NCI-H2107 treated with DMSO at 0.1 percent for 48 hours (cell line): ENCODE measurements around the gene COA7.

Experiments
- DNase-seq: peaks from one replicate; lab custom pipeline; 2025; ENCODE audit not compliant: unreplicated experiment; lab: John Stamatoyannopoulos, UW

The COA7 gene

GRCh38 chr1:52673513-52673912, 24.6 kb downstream of the COA7 start:
- no peak for DNase-seq

- no peak for DNase-seq
Observed at GRCh38 chr1:52672946-52673345, 25.2 kb downstream of the COA7 start.

GRCh38 chr1:52670604-52671003, 27.5 kb downstream of the COA7 start:
- DNase-seq = no peak

- no peak for DNase-seq
Observed at GRCh38 chr1:52669696-52670095, 28.5 kb downstream of the COA7 start.

- DNase-seq = no peak
Observed at GRCh38 chr1:52668711-52669110, 29.4 kb downstream of the COA7 start.

- no peak for DNase-seq
Observed at GRCh38 chr1:52667984-52668383, 30.2 kb downstream of the COA7 start.

GRCh38 chr1:52667290-52667689, 30.9 kb downstream of the COA7 start:
- DNase-seq = no peak

GRCh38 chr1:52665006-52665941, 32.9 kb downstream of the COA7 start:
- DNase-seq = no peak

- no peak for DNase-seq
Observed at GRCh38 chr1:52663716-52664115, 34.4 kb downstream of the COA7 start.

- no peak for DNase-seq
Observed at GRCh38 chr1:52662645-52663313, 35.4 kb downstream of the COA7 start.

GRCh38 chr1:52660807-52661206, 37.3 kb downstream of the COA7 start:
- no peak for DNase-seq

- DNase-seq = no peak
Observed at GRCh38 chr1:52659851-52660596, 38.1 kb downstream of the COA7 start.

- no peak for DNase-seq
Observed at GRCh38 chr1:52659356-52659755, 38.8 kb downstream of the COA7 start.

GRCh38 chr1:52658795-52659194, 39.4 kb downstream of the COA7 start:
- DNase-seq = no peak

GRCh38 chr1:52657702-52658101, 40.4 kb downstream of the COA7 start:
- no peak for DNase-seq

GRCh38 chr1:52654063-52654462, 44.1 kb downstream of the COA7 start:
- DNase-seq = no peak

- DNase-seq = no peak
Observed at GRCh38 chr1:52653207-52653849, 44.8 kb downstream of the COA7 start.

GRCh38 chr1:52651904-52652303, 46.2 kb downstream of the COA7 start:
- DNase-seq = no peak

- DNase-seq = no peak
Observed at GRCh38 chr1:52645261-52645660, 52.9 kb downstream of the COA7 start.

- no peak for DNase-seq
Observed at GRCh38 chr1:52641307-52641706, 56.8 kb downstream of the COA7 start.

GRCh38 chr1:52640697-52641096, 57.5 kb downstream of the COA7 start:
- DNase-seq = no peak
